Stimulated activated CD4-positive, alpha-beta T cell treated with anti-CD3 and anti-CD28 coated beads, TNF-alpha, amount 100 ng/mL, for 1 hour (primary cell): ENCODE results near the gene ARHGAP31.
"Not testable (repeated sequence)": the region's sequence is repeated elsewhere in the genome, so short reads cannot be mapped to it uniquely, and the experiment has no call there.

Experiments used
- DNase-seq, 3 donors: peaks; one replicate each; pipeline ENCODE4 v3.0.0-alpha.2; 2020; ENCODE audit warnings: low read depth in 3 of 3, low spot score in 1 of 3

The ARHGAP31 gene

GRCh38 chr3:119349354-119350041 is 55.3 kb downstream of the ARHGAP31 start:
- DNase-seq = no peak

GRCh38 chr3:119350114-119350513 is 55.9 kb downstream of the ARHGAP31 start:
- DNase-seq = no peak

- DNase-seq = no peak
Observed at GRCh38 chr3:119351581-119351980, 57.4 kb downstream of the ARHGAP31 start.

GRCh38 chr3:119352034-119352609 is 57.9 kb downstream of the ARHGAP31 start:
- DNase-seq = peak; percentile 2 to 20 (median 11)

- DNase-seq = no peak
Observed at GRCh38 chr3:119352863-119353527, 58.8 kb downstream of the ARHGAP31 start.

- not testable (repeated sequence) for DNase-seq
Observed at GRCh38 chr3:119355608-119356007, 61.4 kb downstream of the ARHGAP31 start.

- no peak for DNase-seq
Observed at GRCh38 chr3:119356646-119357045, 62.5 kb downstream of the ARHGAP31 start.

- no peak for DNase-seq
Observed at GRCh38 chr3:119357190-119357589, 63.0 kb downstream of the ARHGAP31 start.

GRCh38 chr3:119359476-119360326 is 65.5 kb downstream of the ARHGAP31 start:
- no peak for DNase-seq

GRCh38 chr3:119360736-119361462 is 66.7 kb downstream of the ARHGAP31 start:
- no peak for DNase-seq

- no peak for DNase-seq
Observed at GRCh38 chr3:119362010-119362409, 67.8 kb downstream of the ARHGAP31 start.

GRCh38 chr3:119362940-119363725 is 69.0 kb downstream of the ARHGAP31 start:
- DNase-seq = no peak

- DNase-seq = no peak
Observed at GRCh38 chr3:119364401-119364800, 70.2 kb downstream of the ARHGAP31 start.

- DNase-seq = no peak
Observed at GRCh38 chr3:119365418-119365817, 71.2 kb downstream of the ARHGAP31 start.

- no peak for DNase-seq
Observed at GRCh38 chr3:119367000-119367399, 72.8 kb downstream of the ARHGAP31 start.

GRCh38 chr3:119368298-119368697 is 74.1 kb downstream of the ARHGAP31 start:
- no peak for DNase-seq

- DNase-seq = not testable (repeated sequence)
Observed at GRCh38 chr3:119371786-119372185, 77.6 kb downstream of the ARHGAP31 start.

- no peak for DNase-seq
Observed at GRCh38 chr3:119375106-119375505, 80.9 kb downstream of the ARHGAP31 start.

- no peak for DNase-seq
Observed at GRCh38 chr3:119375510-119375909, 81.3 kb downstream of the ARHGAP31 start.

GRCh38 chr3:119376758-119377157 is 82.6 kb downstream of the ARHGAP31 start:
- DNase-seq = no peak
